Endothelial cell of umbilical vein (primary cell): ENCODE data around the gene C10orf71. TPM values are rescaled to one million over a fixed set of nuclear protein-coding genes. Genes with fewer than 3 reads are reported as not detected.

Experiments
- BruUV-seq: library from RNA; stranded (reverse); fragments of 400-500 nt; replicated peaks from 2 replicates; lab custom pipeline; 2021; lab: Mats Ljungman, UMichigan
- CTCF ChIA-PET: fragments of 300-600, 350-600 bp; sonication (Branson Sonifier 250); formaldehyde crosslinking; loops from one replicate; lab custom pipeline; 2021; ENCODE audit warnings: antibody characterized with exemption, inconsistent platforms; lab: Charles Lee
- POLR2A ChIA-PET: fragments of 300-600, 350-600 bp; sonication (Branson Sonifier 250); formaldehyde crosslinking; loops from one replicate; lab custom pipeline; 2021; ENCODE audit warnings: antibody characterized with exemption, inconsistent platforms; lab: Charles Lee
- DNase-seq: peaks from one replicate; pipeline ENCODE4 v3.0.0-alpha.2; 2011; ENCODE audit warnings: low read depth, low spot score
- FAIRE-seq: peaks from 2 replicates; lab custom pipeline; 2011; peaks lifted over from hg19 to GRCh38; lab: Jason Lieb, UNC
- H2AFZ ChIP-seq: 2 replicates; pipeline ENCODE4 v1.6.0; 2012; ENCODE audit warnings: low read depth, low read length, control low read depth, inconsistent platforms
- H3K27ac ChIP-seq: 2 replicates; pipeline ENCODE4 v1.5.1; 2011; ENCODE audit warnings: low read depth, mild to moderate bottlenecking, control low read depth, low read length, moderate library complexity; ENCODE audit not compliant: insufficient read depth
- H3K27me3 ChIP-seq, 2 experiments: 2 replicates each; pipeline versions ENCODE4 v1.6.0 to v1.6.1; 2011; ENCODE audit warnings: low read length in 2 of 2, mixed read lengths in 1 of 2; ENCODE audit not compliant: control insufficient read depth in 2 of 2, insufficient read depth in 2 of 2
- H3K36me3 ChIP-seq, 2 experiments: 2 replicates in 1 of 2; 3 replicates in 1 of 2; pipeline ENCODE4 v1.5.1; 2011; ENCODE audit warnings: low read length in 2 of 2, mild to moderate bottlenecking in 1 of 2, moderate library complexity in 1 of 2; ENCODE audit not compliant: control insufficient read depth in 2 of 2, insufficient read depth in 2 of 2; ENCODE audit errors: extremely low read depth in 1 of 2
- H3K4me1 ChIP-seq: 3 replicates; pipeline ENCODE4 v1.5.1; 2011; ENCODE audit warnings: mild to moderate bottlenecking, low read length; ENCODE audit not compliant: control insufficient read depth, insufficient read depth; ENCODE audit errors: extremely low read depth
- H3K4me2 ChIP-seq: 2 replicates; pipeline ENCODE4 v1.6.1; 2011; ENCODE audit warnings: low read length, control low read depth, mixed read lengths; ENCODE audit not compliant: insufficient read depth
- H3K4me3 ChIP-seq, 3 experiments: fragments of 200-600 bp in 1 of 3; sonication (generic), shearing (Covaris generic) in 1 of 3; replicated peaks in 1 of 3; 2 replicates each; pipeline ENCODE4 v1.5.1; 2011 to 2016; ENCODE audit warnings: control low read depth in 3 of 3, low read length in 3 of 3, mild to moderate bottlenecking in 2 of 3, inconsistent platforms in 1 of 3, low read depth in 1 of 3, moderate library complexity in 1 of 3; ENCODE audit not compliant: insufficient read depth in 1 of 3
- H3K79me2 ChIP-seq: 2 replicates; pipeline ENCODE4 v1.6.0; 2012; ENCODE audit warnings: low read length, inconsistent platforms; ENCODE audit not compliant: control insufficient read depth, insufficient read depth
- H3K9ac ChIP-seq: replicated peaks from 2 replicates; pipeline ENCODE3; 2011; ENCODE audit warnings: low read length, control low read depth; ENCODE audit not compliant: insufficient read depth; ENCODE audit errors: extremely low read depth
- H3K9me1 ChIP-seq: replicated peaks from 3 replicates; pipeline ENCODE4 v1.6.0; 2011; ENCODE audit warnings: mild to moderate bottlenecking, low read length; ENCODE audit not compliant: control insufficient read depth, insufficient read depth; ENCODE audit errors: extremely low read depth
- H3K9me3 ChIP-seq: replicated peaks from 2 replicates; pipeline ENCODE4 v1.5.1; 2012; ENCODE audit warnings: low read length, inconsistent platforms; ENCODE audit not compliant: control insufficient read depth, insufficient read depth
- H4K20me1 ChIP-seq: replicated peaks from 2 replicates; pipeline ENCODE3; 2011; ENCODE audit warnings: mild to moderate bottlenecking, low read length; ENCODE audit not compliant: control insufficient read depth, insufficient read depth; ENCODE audit errors: extremely low read depth
- EZH2 ChIP-seq: IDR thresholded peaks from 2 replicates; pipeline ENCODE4 v1.6.1; 2012; ENCODE audit warnings: borderline replicate concordance, low read depth, mild to moderate bottlenecking, moderate library complexity, low read length, inconsistent platforms; ENCODE audit not compliant: severe bottlenecking
- FOS ChIP-seq: IDR thresholded peaks from 2 replicates; pipeline ENCODE4 v1.6.1; 2011; ENCODE audit warnings: mild to moderate bottlenecking, low read length, moderate library complexity, borderline replicate concordance; ENCODE audit not compliant: insufficient read depth
- GATA2 ChIP-seq: IDR thresholded peaks from 2 replicates; pipeline ENCODE4 v1.7.0; 2011; ENCODE audit warnings: low read depth, mild to moderate bottlenecking, moderate library complexity, mixed read lengths, low read length; ENCODE audit not compliant: insufficient read length, insufficient read depth
- JUN ChIP-seq: IDR thresholded peaks from 2 replicates; pipeline ENCODE4 v1.6.1; 2011; ENCODE audit warnings: borderline replicate concordance, low read depth; ENCODE audit not compliant: insufficient read length, insufficient read depth
- MYC ChIP-seq: IDR thresholded peaks from one replicate; pipeline ENCODE4 v1.6.1; 2011; ENCODE audit warnings: mild to moderate bottlenecking, low read depth, low read length
- POLR2A ChIP-seq: IDR thresholded peaks from 2 replicates; pipeline ENCODE4 v1.6.1; 2012; ENCODE audit warnings: low read depth, mild to moderate bottlenecking, control low read depth, low read length
- POLR2AphosphoS5 ChIP-seq: IDR thresholded peaks from 2 replicates; pipeline ENCODE4 v1.6.1; 2012; ENCODE audit warnings: low read depth, mild to moderate bottlenecking, control low read depth, low read length, moderate library complexity; ENCODE audit not compliant: insufficient read depth
- dilution Hi-C: fragments of 300-500 bp; cut with MboI; formaldehyde crosslinking; loops from one replicate; pipeline ENCODE4 v1.15.0; 2019; ENCODE audit warnings: low sequenced_read_pairs; ENCODE audit not compliant: extremely low pct_ligation_motif_present
- intact Hi-C: fragments of 100-400 bp; cut with micrococcal nuclease; formaldehyde crosslinking; loops from one replicate; pipeline ENCODE4 v1.10.0; 2022
- polyA plus RNA-seq, 4 experiments: library from polyadenylated mRNA; depleted of rRNA in 3 of 4; stranded (reverse) in 3 of 4; unstranded in 1 of 4; fragments of >200 nt; gene quantifications; 2 replicates each; pipeline versions ENCODE4 v1.2.1 to v1.2.3, GENCODE V29; 2011 to 2012; ENCODE audit warnings: missing spikeins in 1 of 4
- total RNA-seq: library from RNA; stranded (reverse); gene quantifications from 2 replicates; pipeline ENCODE4 v1.2.3, GENCODE V29; 2021
- TF ChIP-seq, protein P1 (sequence below), 2 donors: IDR thresholded peaks; 1 replicate in 1 of 2; 2 replicates in 1 of 2; pipeline ENCODE4 v1.5.1; 2011; ENCODE audit warnings: low read length in 2 of 2, mild to moderate bottlenecking in 2 of 2, moderate library complexity in 2 of 2, control low read depth in 1 of 2, inconsistent platforms in 1 of 2, low read depth in 1 of 2; ENCODE audit not compliant: insufficient read depth in 1 of 2; ENCODE audit errors: extremely low read depth in 1 of 2
- TF ChIP-seq, protein P2 (sequence below): IDR thresholded peaks from 2 replicates; pipeline ENCODE4 v1.6.1; 2011; ENCODE audit not compliant: insufficient read depth, insufficient read length

The C10orf71 gene
- total and polyA plus RNA-seq, 2 donors (not counting 3 experiments of a cell fraction or from before 2014, with no cell fraction given), result not detected

DNA sequence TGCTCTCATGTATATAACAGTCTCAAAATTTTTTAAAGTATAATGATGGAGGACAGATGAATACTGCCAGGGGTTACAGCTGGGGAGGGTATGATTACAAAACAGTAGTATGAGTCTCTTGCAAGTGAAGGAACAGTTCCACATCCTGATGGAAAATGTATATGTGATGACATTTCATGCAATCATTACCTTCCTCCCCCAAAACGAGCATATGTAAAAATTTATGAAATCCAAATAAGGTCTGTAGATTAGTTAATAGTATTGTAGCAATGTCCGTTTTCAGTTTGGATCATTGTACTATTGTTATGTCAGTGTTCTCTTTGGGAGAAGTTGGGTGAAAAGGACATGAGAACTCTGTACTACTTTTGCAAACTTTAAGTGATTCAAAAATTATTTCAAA lies 58.9 kb downstream of the C10orf71 start:
- FAIRE-seq (no peak), DNase-seq (no peak)
- no peak for TF ChIP-seq EZH2
- TF ChIP-seq MYC, result no peak
- no peak for TF ChIP-seq JUN
- TF ChIP-seq, protein P1, sequence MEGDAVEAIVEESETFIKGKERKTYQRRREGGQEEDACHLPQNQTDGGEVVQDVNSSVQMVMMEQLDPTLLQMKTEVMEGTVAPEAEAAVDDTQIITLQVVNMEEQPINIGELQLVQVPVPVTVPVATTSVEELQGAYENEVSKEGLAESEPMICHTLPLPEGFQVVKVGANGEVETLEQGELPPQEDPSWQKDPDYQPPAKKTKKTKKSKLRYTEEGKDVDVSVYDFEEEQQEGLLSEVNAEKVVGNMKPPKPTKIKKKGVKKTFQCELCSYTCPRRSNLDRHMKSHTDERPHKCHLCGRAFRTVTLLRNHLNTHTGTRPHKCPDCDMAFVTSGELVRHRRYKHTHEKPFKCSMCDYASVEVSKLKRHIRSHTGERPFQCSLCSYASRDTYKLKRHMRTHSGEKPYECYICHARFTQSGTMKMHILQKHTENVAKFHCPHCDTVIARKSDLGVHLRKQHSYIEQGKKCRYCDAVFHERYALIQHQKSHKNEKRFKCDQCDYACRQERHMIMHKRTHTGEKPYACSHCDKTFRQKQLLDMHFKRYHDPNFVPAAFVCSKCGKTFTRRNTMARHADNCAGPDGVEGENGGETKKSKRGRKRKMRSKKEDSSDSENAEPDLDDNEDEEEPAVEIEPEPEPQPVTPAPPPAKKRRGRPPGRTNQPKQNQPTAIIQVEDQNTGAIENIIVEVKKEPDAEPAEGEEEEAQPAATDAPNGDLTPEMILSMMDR (IDR thresholded peaks at IDR 0.05; ENCODE audit: extremely low read depth in 1 of 2, insufficient read depth in 1 of 2, low read depth in 1 of 2, low read length in 2 of 2), result no peak
- TF ChIP-seq GATA2, result no peak
- TF ChIP-seq POLR2A, result no peak
- no peak for TF ChIP-seq FOS
- no peak for TF ChIP-seq POLR2AphosphoS5
- TF ChIP-seq, protein P2, sequence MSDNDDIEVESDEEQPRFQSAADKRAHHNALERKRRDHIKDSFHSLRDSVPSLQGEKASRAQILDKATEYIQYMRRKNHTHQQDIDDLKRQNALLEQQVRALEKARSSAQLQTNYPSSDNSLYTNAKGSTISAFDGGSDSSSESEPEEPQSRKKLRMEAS, result no peak
- H3K9me1 ChIP-seq, result no peaks in the 10 kb centered on the region
- intact Hi-C loops, result no loop called here
- no peak overlapping the region for H3K27ac ChIP-seq
- H3K4me2 ChIP-seq, result no peak overlapping the region
- CTCF ChIA-PET, result no interaction called here
- POLR2A ChIA-PET, result no interaction called here
- BruUV-seq, result no TSS peak
- H3K79me2 ChIP-seq, result no peaks in the 10 kb centered on the region
- H3K9me3 ChIP-seq, result no peaks in the 10 kb centered on the region
- no peaks in the 10 kb centered on the region for H3K4me1 ChIP-seq
- no peak overlapping the region for H3K4me3 ChIP-seq
- peaks cover 0 to 1% of the 10 kb centered on the region in 2 experiments for H3K27me3 ChIP-seq
- no peak overlapping the region for H2AFZ ChIP-seq
- H3K36me3 ChIP-seq, result no peaks in the 10 kb centered on the region
- dilution Hi-C loops, result no loop called here
- no peak overlapping the region for H3K9ac ChIP-seq
- H4K20me1 ChIP-seq, result no peaks in the 10 kb centered on the region
